IPS DF 4.7 (cell line): ENCODE data around the gene ELP2.
"Not testable (repeated sequence)": the region's sequence is repeated elsewhere in the genome, so short reads cannot be mapped to it uniquely, and the experiment has no call there.

Experiments
- DNase-seq: peaks from one replicate; pipeline ENCODE4 v3.0.0-alpha.2; 2013; ENCODE audit warnings: low spot score; ENCODE audit errors: extremely low read depth

The ELP2 gene, protein sequence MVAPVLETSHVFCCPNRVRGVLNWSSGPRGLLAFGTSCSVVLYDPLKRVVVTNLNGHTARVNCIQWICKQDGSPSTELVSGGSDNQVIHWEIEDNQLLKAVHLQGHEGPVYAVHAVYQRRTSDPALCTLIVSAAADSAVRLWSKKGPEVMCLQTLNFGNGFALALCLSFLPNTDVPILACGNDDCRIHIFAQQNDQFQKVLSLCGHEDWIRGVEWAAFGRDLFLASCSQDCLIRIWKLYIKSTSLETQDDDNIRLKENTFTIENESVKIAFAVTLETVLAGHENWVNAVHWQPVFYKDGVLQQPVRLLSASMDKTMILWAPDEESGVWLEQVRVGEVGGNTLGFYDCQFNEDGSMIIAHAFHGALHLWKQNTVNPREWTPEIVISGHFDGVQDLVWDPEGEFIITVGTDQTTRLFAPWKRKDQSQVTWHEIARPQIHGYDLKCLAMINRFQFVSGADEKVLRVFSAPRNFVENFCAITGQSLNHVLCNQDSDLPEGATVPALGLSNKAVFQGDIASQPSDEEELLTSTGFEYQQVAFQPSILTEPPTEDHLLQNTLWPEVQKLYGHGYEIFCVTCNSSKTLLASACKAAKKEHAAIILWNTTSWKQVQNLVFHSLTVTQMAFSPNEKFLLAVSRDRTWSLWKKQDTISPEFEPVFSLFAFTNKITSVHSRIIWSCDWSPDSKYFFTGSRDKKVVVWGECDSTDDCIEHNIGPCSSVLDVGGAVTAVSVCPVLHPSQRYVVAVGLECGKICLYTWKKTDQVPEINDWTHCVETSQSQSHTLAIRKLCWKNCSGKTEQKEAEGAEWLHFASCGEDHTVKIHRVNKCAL

DNA sequence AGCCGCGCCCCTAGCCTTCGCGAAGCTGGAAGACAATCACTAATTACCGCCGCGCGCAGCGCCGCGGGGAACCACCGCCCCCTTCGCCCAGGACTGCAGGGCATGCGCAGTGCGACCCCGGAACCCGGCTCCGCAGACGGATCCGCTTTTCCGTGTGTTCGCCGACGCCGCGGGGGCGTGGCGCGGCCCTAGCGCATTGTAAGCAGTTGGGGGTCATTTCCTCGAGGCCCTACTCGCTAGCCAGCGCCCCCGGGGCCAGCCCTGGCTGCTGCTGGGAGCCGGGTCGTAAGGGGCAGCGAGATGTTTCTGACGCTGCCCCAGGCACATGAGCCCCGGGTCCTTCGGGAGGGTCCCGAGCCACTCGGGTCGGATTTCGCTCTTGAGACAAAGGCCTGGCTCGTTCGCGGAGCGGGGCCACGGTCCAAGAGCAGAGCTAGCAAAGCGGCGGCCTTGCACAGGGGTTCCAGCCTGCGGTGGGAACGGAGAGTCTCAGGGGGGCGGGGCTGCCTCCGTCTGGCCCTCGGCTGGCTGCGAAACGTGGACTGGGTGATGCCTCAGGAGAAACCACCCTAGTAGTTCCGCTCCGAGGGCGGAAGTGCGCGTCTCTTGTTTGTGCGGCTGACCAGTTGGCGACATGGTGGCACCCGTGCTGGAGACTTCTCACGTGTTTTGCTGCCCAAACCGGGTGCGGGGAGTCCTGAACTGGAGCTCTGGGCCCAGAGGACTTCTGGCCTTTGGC, at the start of gene ELP2, which contains the start of gene SLC39A6:
Gene ELP2 (plus strand): TSS at position 600 of the 739 bp plus-strand sequence. CDS start 35 bp downstream, at position 635.
Gene SLC39A6 (minus strand): TSS at position 41 of the 739 bp plus-strand sequence. CDS start 2,333 bp downstream, outside the sequence.
- peak; percentile 78 for DNase-seq

DNA sequence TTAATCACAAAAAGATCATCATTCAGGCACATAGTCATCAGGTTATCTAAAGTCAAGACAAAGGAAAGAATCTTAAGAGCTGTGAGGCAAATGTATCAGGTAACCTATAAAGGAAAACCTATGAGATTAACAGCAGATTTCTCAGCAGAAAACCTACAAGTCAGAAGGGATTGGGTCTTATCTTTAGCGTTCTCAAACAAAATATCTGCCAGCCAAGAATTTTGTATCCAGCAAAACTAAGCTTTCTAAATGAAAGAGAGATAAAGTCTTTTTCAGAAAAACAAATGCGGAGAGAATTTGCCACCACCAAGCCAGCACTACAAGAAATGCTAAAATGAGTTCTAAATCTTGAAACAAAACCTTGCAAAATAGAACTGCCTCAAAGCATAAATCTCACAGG, 48.6 kb upstream of the ELP2 start:
- not testable (repeated sequence) for DNase-seq

DNA sequence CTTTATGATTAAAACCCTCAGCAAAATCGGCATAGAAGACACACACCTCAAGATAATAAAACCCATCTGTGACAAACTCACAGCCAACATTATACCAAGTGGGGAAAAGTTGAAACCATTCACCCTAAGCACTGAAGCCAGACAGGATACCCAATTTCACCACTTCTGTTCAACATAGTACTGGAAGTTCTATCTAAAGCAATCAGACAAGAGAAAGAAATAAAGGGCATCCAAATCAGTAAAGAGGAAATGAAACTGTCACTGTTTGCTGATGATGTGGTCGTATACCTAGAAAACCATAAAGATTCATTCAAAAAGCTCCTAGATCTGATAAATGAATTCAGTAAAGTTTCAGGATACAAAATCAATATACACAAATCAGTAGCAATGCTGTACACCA, 46.0 kb upstream of the ELP2 start:
- no peak for DNase-seq

DNA sequence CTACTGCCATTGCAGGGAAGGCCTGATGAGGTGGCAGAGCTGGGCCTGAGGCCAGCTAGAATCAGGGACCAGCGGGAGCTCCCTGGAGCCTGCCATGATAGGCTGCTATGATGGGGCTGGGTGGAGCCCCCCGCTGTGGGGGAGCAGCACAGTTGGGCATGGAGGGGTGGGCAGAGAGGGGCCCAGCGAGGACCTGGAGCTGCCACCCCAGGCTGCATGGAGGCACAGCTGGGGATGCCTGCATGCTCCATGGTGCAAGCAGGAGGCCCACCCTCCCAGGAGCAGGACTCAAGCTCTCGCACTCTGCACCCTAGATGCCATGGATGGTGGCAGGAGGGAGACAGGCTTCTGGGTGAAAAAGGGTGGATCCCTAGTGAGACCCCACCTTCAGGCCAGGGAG, 44.5 kb upstream of the ELP2 start:
- DNase-seq = no peak

DNA sequence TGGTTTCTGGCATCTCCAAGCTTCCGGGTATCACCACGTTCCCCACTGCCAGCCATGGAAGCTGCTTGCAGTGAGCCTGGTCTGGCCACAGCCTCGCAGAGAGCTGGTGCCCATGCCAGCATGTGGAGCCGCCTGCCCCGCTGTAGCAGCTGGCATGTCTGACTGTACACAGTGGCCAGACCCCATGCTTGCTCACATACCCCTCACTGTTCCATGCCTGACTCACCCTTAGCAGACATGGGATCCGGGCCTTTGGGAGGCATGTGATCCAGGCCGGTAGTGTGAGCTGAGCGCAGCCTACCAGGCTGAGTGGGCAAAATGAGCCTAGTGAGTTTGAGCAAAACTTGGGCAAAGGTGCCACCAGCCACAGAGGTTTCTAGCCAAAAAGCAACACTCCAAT, 43.5 kb upstream of the ELP2 start:
- DNase-seq = no peak

DNA sequence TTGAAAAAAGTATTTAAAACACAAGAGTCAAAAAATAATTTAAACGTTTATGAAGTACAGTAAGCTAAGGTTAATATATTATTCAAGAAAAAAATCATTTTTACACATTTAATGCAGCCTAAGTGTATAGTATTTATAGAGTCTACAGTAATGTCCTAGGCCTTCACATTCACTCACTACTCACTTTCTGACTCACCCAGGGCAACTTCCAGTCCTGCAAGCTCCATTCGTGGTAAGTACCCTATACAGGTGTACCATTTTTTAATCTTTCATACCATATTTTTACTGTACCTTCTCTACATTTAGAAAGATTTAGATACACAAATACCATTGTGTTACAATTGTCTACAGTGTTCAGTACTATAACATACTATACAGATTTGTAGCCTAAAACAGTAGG, 41.4 kb upstream of the ELP2 start:
- DNase-seq = no peak

DNA sequence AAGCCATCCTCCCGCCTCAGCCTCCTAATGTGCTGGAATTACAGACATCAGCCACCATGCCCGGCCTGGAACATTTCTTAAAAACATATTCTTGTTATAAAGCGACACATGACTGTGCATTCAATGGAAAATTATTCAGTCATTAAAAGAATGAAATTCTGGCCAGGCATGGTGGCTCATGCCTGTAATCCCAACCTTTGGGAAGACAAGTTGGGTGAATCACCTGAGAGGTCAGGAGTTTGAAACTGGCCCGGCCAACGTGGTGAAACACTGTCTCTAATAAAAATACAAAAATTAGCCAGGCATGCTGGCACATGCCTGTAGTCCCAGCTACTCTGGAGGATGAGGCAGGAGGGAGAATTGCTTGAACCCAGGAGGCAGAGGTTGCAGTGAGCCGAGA, 40.7 kb upstream of the ELP2 start:
- DNase-seq = no peak

DNA sequence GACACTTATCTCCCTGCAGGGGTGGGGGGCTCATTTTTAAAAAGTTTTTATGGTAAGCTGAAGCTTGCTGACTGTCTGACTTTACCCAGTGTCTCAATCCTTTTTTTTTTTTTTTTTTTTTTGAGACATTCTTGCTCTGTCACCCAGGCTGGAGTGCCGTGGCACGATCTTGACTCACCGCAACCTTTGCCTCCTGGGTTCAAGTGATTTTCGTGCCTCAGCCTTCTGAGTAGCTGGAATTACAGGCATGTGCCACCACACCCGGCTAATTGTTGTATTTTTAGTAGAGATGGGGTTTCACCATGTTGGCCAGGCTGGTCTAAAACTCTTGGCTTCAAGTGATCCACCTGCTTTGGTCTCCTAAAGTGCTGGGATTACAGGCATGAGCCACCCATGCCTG, 37.6 kb upstream of the ELP2 start:
- DNase-seq = not testable (repeated sequence)

DNA sequence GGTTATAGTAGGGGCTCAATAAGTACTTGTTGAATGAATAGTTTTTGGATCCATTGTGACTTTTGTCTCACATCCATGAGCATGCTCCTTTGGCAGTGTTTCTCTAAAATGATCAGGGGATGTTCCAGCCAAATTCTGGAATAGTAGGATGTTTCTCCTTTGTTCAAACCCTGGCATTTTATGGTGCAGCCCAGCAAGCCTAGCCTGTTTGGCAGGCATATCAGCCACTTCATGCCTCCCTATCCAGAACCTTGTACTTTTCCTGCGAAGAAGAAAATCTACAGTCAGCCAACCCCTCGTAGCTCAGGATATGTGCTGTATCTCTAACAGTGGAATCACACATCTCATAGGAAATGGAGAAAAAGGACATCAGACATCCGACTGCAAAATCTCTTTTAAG, 35.3 kb upstream of the ELP2 start:
- DNase-seq = no peak

DNA sequence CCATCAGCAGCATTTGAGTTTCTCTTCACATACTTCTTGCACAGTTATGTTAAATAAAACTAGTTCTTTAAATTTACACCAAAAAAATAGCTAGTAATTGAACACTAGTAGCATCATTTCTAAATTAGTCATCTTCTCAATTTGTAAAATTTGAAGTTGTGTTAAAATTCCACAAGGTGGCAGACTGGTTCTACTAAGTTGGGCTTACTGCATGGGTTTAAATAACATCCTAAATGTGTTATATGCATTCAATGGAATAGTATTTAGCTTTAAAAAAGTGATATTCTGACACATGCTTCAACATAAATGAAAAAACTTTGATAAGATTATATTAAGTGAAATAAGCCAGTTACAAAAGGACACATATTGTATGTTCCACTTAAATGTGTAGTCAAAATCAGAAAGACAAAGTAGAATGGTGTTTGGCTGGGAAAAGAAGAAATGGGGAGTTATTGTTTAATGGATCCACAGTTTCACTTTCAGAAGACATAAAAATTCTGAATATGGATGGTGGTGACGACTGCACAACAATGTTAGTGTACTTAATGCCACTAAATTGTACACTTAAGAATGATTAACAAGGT, 33.7 kb upstream of the ELP2 start:
- DNase-seq = peak; percentile 7

DNA sequence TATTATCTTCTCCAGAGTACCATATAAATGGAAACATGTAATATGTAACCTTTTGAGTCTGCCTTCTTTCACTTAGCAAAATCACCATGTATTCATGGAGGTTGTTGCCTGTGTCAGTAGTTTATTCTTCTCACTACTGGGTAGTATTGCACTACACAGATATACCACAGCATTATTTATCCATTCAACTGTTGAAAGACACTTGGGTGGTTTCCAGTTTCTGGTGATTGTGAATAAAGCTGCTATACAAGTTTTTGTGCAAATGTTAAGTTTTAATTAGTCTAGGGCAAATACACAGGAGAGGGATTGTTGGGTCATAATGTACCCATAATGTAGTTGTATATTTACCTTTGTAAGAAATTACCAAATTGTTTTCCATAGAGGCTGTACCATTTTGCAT, 32.7 kb upstream of the ELP2 start:
- no peak for DNase-seq

DNA sequence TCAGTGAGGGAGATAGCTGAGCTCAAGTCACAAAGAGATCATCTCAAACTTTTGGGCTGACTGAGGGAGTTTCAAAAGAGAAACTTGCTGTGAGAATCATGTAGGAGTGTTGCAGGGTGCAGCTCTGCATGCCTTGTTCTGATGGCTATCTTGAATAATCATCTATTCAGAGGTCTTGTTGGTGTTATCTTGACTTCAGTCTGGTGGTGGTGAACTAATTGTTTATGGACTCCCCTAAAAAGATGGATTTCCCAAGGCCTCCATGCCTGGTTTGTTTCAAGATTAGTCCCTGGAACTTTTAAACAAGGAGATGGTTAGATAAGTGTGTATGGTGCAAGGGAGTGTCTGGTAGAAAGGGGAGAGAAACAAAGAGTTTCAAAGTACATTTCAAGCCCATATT, 30.4 kb upstream of the ELP2 start:
- DNase-seq = no peak

DNA sequence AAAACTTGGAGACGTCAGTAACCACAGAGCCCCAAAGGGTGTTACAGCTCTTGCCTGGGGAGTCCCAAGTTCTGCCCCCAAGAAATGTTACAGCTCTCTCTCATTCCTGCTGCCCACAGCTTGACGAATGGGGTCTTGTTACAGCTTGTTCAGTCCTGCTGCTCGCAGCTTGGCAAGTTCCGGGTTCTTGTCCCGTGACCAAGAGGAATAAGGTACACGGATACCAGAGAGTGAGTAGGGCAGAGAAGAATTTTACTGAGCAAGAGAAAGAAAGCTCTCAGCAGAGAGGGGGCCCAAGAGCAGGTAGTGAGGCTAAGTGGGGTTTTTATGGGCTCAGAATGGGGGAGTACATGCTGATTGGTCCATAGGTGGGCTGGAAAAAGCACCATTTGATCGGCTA, 27.8 kb upstream of the ELP2 start:
- DNase-seq = no peak

DNA sequence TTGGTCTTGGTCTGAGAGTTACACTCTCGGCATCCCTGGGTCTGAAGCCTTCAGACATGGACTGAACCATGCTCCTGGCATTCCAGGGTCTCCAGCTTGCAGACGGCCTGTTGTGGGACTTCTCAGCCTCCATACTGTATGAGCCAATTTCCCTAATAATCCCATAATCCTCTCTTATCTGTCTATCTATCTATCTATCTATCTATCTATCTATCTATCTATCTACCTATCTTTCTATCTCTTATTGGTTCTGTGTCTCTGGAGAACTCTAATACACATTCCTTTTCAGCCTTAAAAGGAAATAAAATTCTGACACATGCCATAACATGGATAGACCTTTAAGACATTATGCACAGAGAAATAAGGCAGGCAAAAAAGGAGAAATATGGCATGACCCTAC, 24.9 kb upstream of the ELP2 start:
- no peak for DNase-seq

DNA sequence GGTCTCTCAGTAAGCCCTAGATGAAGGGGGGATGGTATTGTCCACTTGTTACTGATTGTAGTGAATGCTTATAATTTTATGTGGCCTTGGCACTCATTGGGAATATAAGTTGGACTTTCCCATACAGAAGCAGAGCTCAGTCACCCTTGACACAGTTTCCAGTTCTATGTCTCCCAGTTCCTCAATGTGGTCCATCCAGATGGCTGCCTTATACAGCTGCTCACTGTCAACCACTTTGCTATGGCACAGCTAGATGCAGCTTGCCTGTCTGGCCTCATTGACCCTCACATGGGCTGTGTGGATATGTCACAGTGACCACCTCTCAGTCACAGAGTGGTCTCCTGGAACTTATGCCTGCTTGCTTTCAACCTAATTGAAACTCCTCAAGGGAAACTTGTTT, 22.2 kb upstream of the ELP2 start:
- no peak for DNase-seq

DNA sequence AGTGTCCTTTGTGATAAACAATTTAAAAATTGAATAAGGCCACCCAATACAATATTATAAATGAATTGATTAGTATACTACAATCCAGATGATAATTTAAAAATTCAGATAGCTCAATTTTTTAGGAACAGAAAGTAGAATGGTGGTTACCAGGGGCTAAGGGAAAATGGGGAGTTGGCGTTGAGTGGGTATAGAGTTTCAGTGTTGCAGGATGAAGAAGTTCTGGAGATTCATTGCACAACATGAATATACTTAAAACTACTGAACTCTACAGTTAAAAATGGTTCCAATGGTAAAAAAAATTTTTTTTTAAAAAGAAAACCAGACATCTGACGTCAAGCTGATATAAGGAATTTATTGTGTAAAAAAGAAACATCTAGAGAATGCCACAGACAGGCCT, 21.5 kb upstream of the ELP2 start:
- no peak for DNase-seq

DNA sequence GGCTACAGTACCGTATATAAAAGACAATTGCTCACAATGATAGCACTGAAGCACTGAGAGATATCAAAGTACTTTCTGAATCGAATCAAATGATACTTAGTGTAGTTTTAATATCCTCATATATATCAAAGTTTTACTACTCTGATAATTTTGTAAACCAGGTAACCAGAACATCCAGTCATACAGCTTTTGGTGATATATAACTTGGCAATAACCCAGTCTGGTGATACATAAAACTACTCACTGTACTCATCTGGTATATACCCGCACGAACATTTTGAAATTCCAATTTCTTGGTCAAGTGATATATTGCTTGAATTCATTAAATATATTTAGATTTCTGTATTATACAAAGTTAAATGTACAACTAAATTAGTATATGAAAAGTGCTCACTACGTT, 21.1 kb upstream of the ELP2 start:
- DNase-seq = no peak

DNA sequence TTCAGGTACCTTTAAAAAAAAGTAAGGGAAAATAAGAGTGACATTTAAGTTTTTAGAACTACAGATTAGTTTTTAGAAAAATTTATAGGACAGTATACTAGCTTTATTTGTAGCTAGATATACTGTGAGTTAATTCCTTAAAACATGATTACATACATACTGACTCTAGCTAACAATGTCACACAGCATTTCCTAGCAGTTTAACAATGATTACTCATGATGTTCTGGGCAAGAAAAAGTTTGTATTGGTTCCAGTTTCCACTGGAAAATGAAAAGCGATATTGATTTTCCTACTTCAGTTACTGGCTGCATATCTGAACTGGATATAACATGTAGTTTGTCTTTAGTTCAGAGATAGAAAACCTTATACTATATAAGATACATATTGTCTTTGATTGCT, 20.0 kb upstream of the ELP2 start:
- DNase-seq = no peak

DNA sequence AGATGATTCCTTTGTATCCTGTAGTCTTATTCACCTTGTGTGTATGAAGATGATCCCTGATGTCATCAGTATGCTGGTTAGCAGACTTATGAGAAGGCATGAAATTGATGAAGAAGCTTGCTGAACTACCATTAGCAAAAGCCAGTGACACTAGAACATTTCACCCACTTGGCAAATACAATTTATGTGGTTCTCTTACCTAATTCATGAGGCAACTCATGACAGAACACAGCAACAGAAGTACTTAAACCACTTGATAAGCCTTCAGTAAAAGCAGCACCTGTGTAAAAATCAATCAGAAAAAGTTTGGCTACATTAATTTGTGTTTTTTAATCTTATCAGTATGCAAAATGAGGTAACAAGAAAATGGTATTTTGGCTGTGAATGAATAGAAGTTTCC, 17.4 kb upstream of the ELP2 start:
- DNase-seq = no peak

DNA sequence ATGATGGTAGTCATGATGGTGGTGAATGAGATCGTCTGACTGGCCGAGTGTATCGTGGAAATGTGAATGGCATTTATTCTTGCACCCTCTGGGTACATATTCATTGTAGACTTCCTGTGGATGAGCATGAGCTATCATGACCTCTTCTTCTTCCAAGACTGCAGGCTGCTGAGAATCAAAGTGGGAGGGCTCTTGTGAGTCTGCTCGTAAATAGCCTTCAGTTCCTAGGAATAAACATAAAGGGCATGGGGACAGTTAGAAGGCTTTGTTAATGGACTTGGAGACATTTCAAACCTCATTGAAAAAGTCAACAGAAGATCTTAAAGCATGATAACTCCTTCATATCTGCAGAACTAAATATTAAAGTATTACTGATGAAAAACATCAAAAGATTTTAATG, 15.4 kb upstream of the ELP2 start:
- no peak for DNase-seq

DNA sequence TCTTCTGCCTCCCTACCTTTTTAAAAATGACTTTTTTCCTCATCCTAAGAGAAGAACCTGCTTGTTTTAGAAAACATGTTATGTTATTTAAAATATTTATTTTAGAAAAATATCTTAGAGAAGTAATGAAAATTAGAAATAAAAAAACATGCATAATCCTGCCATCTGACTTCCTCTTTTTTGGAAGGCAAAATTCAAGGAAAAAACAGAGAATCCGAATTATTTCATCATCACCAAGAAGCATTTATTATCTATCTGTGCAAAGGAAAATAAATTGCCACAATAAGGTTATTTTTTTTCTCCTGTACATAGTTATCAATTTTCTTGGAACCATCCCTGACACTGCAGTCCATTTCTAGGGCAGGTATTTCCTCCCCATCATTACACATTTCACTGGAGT, 15.0 kb upstream of the ELP2 start:
- no peak for DNase-seq

DNA sequence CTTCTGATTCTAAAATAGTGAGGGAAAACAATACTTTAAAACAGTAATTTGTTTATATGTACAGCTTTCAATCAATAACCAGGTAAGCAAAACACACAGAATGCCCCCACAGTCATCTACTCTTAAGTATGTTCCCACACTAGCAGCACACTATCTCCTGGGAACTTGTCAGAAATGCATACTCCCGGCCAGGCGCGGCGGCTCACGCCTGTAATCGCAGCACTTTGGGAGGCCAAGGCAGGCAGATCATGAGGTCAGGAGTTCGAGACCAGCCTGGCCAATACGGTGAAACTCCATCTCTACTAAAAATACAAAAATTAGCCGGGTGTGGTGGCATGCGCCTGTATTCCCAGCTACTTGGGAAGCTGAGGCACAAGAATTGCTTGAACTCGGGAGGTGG, 12.9 kb upstream of the ELP2 start:
- DNase-seq = not testable (repeated sequence)
